Endothelial cell of umbilical vein (primary cell): ENCODE measurements around the gene CD48.

ENCODE experiments used
- CTCF ChIP-seq, 2 donors: IDR thresholded peaks; 1 replicate in 1 of 2; 2 replicates in 1 of 2; pipeline ENCODE4 v1.5.1; 2011; ENCODE audit warnings: low read length in 2 of 2, mild to moderate bottlenecking in 2 of 2, moderate library complexity in 2 of 2, control low read depth in 1 of 2, inconsistent platforms in 1 of 2, low read depth in 1 of 2; ENCODE audit not compliant: insufficient read depth in 1 of 2; ENCODE audit errors: extremely low read depth in 1 of 2
- JUN ChIP-seq: IDR thresholded peaks from 2 replicates; pipeline ENCODE4 v1.6.1; 2011; ENCODE audit warnings: borderline replicate concordance, low read depth; ENCODE audit not compliant: insufficient read length, insufficient read depth
- MAX ChIP-seq: IDR thresholded peaks from 2 replicates; pipeline ENCODE4 v1.6.1; 2011; ENCODE audit not compliant: insufficient read depth, insufficient read length
- MYC ChIP-seq: IDR thresholded peaks from one replicate; pipeline ENCODE4 v1.6.1; 2011; ENCODE audit warnings: mild to moderate bottlenecking, low read depth, low read length
- POLR2A ChIP-seq: IDR thresholded peaks from 2 replicates; pipeline ENCODE4 v1.6.1; 2012; ENCODE audit warnings: low read depth, mild to moderate bottlenecking, control low read depth, low read length
- POLR2AphosphoS5 ChIP-seq: IDR thresholded peaks from 2 replicates; pipeline ENCODE4 v1.6.1; 2012; ENCODE audit warnings: low read depth, mild to moderate bottlenecking, control low read depth, low read length, moderate library complexity; ENCODE audit not compliant: insufficient read depth

GRCh38 chr1:160750608-160751007, 39.0 kb upstream of the CD48 start:
- TF ChIP-seq CTCF (IDR thresholded peaks at IDR 0.05; ENCODE audit: extremely low read depth in 1 of 2, insufficient read depth in 1 of 2, low read depth in 1 of 2, low read length in 2 of 2), result no peak
- TF ChIP-seq POLR2A, result no peak
- TF ChIP-seq JUN, result no peak
- TF ChIP-seq MAX, result no peak
- no peak for TF ChIP-seq MYC
- TF ChIP-seq POLR2AphosphoS5, result no peak
